Heart right ventricle (tissue), 16 donors: Measurements from ENCODE around the gene MTNR1A. TPM values are rescaled to one million over a fixed set of nuclear protein-coding genes. Genes with fewer than 3 reads are reported as not detected.

Experiments used
- ATAC-seq, 8 donors: fragments of 200-7000 bp; cut with Tn5 transposase; one replicate each; pipeline ENCODE4 v1.9.1; 2020; ENCODE audit warnings: mild to moderate bottlenecking in 8 of 8, moderate library complexity in 8 of 8, moderate number of reproducible peaks in 1 of 8
- DNase-seq, 2 donors: peaks; one replicate each; pipeline ENCODE4 v3.0.0-alpha.2; 2020
- H3K27ac ChIP-seq, 10 donors: fragments of 200-600 bp; sonication (generic) in 2 of 10; one replicate each; pipeline versions ENCODE4 v1.5.0 to v1.8.0; 2020 to 2022; ENCODE audit warnings: mild to moderate bottlenecking in 3 of 10
- H3K27me3 ChIP-seq, 7 donors: fragments of 200-600 bp; one replicate each; pipeline ENCODE4 v1.8.0; 2021 to 2022; ENCODE audit warnings: mild to moderate bottlenecking in 2 of 7
- H3K36me3 ChIP-seq, 9 donors: fragments of 200-600 bp; sonication (generic) in 1 of 9; one replicate each; pipeline versions ENCODE4 v1.5.0 to v1.8.0; 2020 to 2022; ENCODE audit warnings: mild to moderate bottlenecking in 2 of 9
- H3K4me1 ChIP-seq, 9 donors: fragments of 200-600 bp; sonication (generic) in 1 of 9; one replicate each; pipeline versions ENCODE4 v1.5.0 to v1.8.0; 2020 to 2022; ENCODE audit warnings: mild to moderate bottlenecking in 4 of 9
- H3K4me3 ChIP-seq, 10 donors: fragments of 200-600 bp; sonication (generic) in 2 of 10; one replicate each; pipeline versions ENCODE4 v1.5.0 to v1.8.0; 2020 to 2022; ENCODE audit warnings: mild to moderate bottlenecking in 7 of 10, moderate library complexity in 2 of 10
- H3K9me3 ChIP-seq, 11 donors: fragments of 200-600 bp in 10 of 11; sonication (generic) in 2 of 11; one replicate each; pipeline versions ENCODE4 v1.5.0 to v1.8.0; 2013 to 2022; ENCODE audit warnings: mild to moderate bottlenecking in 2 of 11, control low read depth in 1 of 11, moderate library complexity in 1 of 11
- CTCF ChIP-seq, 9 donors: fragments of 200-600 bp; sonication (generic) in 2 of 9; IDR thresholded peaks; one replicate each; pipeline versions ENCODE4 v1.5.0 to v1.8.0; 2021 to 2022; ENCODE audit warnings: antibody characterized with exemption in 9 of 9, mild to moderate bottlenecking in 5 of 9, moderate library complexity in 1 of 9
- WGBS, 2 donors: extraction: QIAGEN DNeasy Blood & Tissue Kit; methylation state at CpG; one replicate each; pipeline ENCODE4 v1.1.7; 2013; ENCODE audit warnings: inconsistent platforms in 1 of 2; 5-methylcytosine and 5-hydroxymethylcytosine counted together
- intact Hi-C, 10 donors: fragments of 100-400 bp; cut with DNase I; formaldehyde crosslinking; loops; one replicate each; pipeline versions ENCODE4 v1.11.1 to v1.14.2; 2022
- polyA plus RNA-seq, 2 donors: library from polyadenylated mRNA; stranded (reverse); fragments of 200-250 nt; gene quantifications; one replicate each; pipeline ENCODE4 v1.2.3, GENCODE V29; 2013
- total RNA-seq, 10 donors: library from RNA; stranded (reverse); fragmentation: NEBNext Ultra II Directional in 3 of 10; extraction: Animal tissue kit (Norgen Biotek cat#: 25700) in 3 of 10; gene quantifications; one replicate each; pipeline versions ENCODE4 v1.2.1 to v1.2.4, GENCODE V29; 2021 to 2023
- donor health status: Arrhythmogenic right ventricular cardiomyopathy.
- donor health status: ischemic (EF 13 %, LVEDD 7.1; RV severe dilation, severe dysfunction).
- donor health status: healthy with polysubstance abuse.
- donor health status: DM: no; HTN: yes; CAD: no.
- donor health status: DM: no; HTN: no; CAD: no.
- donor health status: ischemic (EF 25% LVEDD 6.9; RV normal size, moderate dysfunction).
- donor health status: ischemic (EF 25% LVEDD 5.7; RV mildly dilated, moderate dysfunction).
- donor health status: healthy.
- donor health status: DM: yes; HTN: yes; CAD: no.
- donor health status: Ischemic cardiomyopathy.
- donor health status: ischemic (EF 35%, LVEDD 5.7; RV mildly dilated, moderate dysfunction).
- donor health status: nonischemic (EF 11% LVEDD 7.7; RV severe dilation, severe dysfunction).
- donor health status: DM: yes; HTN: yes; CAD: no.
- donor health status: PGD.
- donor health status: ischemic (EF 29% LVEDD 5.4; RV normal size, mild dysfunction).
- donor health status: nonischemic (EF 23%, LVEDD 6.1; RV moderate dilation, normal function).

Gene MTNR1A
- total and polyA plus RNA-seq, 12 donors: not detected

GRCh38 chr4:186502231-186502630, 53.1 kb downstream of the MTNR1A start:
- peaks cover 0 to 6% (median 0%) of the 10 kb centered on the region in 7 donors for H3K27me3 ChIP-seq
- no peak overlapping the region for H3K27ac ChIP-seq
- no peak for DNase-seq
- H3K9me3 ChIP-seq: no peaks in the 10 kb centered on the region
- H3K4me1 ChIP-seq: no peaks in the 10 kb centered on the region
- WGBS, 2 donors: 66 to 71% methylated on average over 2 of the region's 2 CpGs
- intact Hi-C loops: no loop called here
- ATAC-seq: no peak
- no peak overlapping the region for H3K4me3 ChIP-seq
- TF ChIP-seq CTCF (IDR thresholded peaks at IDR 0.05): no peak
- H3K36me3 ChIP-seq: no peaks in the 10 kb centered on the region

GRCh38 chr4:186501554-186501953, 53.8 kb downstream of the MTNR1A start:
- Histone ChIP-seq H3K4me3 (no peak overlapping the region), H3K36me3 (no peaks in the 10 kb centered on the region), H3K27me3 (peaks cover 0 to 6% (median 0%) of the 10 kb centered on the region in 7 donors), H3K27ac (no peak overlapping the region), H3K9me3 (no peaks in the 10 kb centered on the region), H3K4me1 (no peaks in the 10 kb centered on the region)
- intact Hi-C loops: no loop called here
- TF ChIP-seq CTCF (IDR thresholded peaks at IDR 0.05): no peak
- DNase-seq (no peak), ATAC-seq (no peak)
- 84 to 89% methylated on average over 8 of the region's 8 CpGs for WGBS, 2 donors

GRCh38 chr4:186500721-186501304, 54.6 kb downstream of the MTNR1A start:
- TF ChIP-seq CTCF (IDR thresholded peaks at IDR 0.05): no peak
- Histone ChIP-seq H3K36me3 (no peaks in the 10 kb centered on the region), H3K4me1 (no peaks in the 10 kb centered on the region), H3K9me3 (no peaks in the 10 kb centered on the region), H3K4me3 (no peak overlapping the region), H3K27ac (no peak overlapping the region), H3K27me3 (peaks cover 0 to 5% (median 0%) of the 10 kb centered on the region in 7 donors)
- ATAC-seq (no peak), DNase-seq (no peak)
- intact Hi-C loops: no loop called here
- WGBS, 2 donors: 74 to 84% methylated on average over 39 of the region's 39 CpGs

- no peaks in the 10 kb centered on the region for H3K36me3 ChIP-seq
- WGBS, 2 donors: 88 to 90% methylated on average over 4 of the region's 4 CpGs
- intact Hi-C loops: no loop called here
- TF ChIP-seq CTCF (IDR thresholded peaks at IDR 0.05): no peak
- no peak overlapping the region for H3K27ac ChIP-seq
- H3K4me3 ChIP-seq: no peak overlapping the region
- DNase-seq (no peak), ATAC-seq (no peak)
- H3K9me3 ChIP-seq: peaks cover 0 to 12% (median 2%) of the 10 kb centered on the region in 11 donors
- no peaks in the 10 kb centered on the region for H3K27me3 ChIP-seq
- H3K4me1 ChIP-seq: no peaks in the 10 kb centered on the region
Measured at GRCh38 chr4:186499467-186499866, 55.9 kb downstream of the MTNR1A start.
